Prostate gland (tissue), 2 donors: ENCODE measurements around the gene MYO1G. TPM values are rescaled to one million over a fixed set of nuclear protein-coding genes. Genes with fewer than 3 reads are reported as not detected.

Source experiments
- DNase-seq: peaks from one replicate; pipeline ENCODE4 v3.0.0-alpha.2; 2019; ENCODE audit warnings: low spot score
- H3K27ac ChIP-seq, 2 donors: fragments of 200-600 bp; sonication (generic); 2 replicates each; pipeline ENCODE4 v1.5.1; 2017 to 2019
- H3K27me3 ChIP-seq: fragments of 200-600 bp; sonication (generic); replicated peaks from 2 replicates; pipeline ENCODE4 v1.5.1; 2019; ENCODE audit not compliant: insufficient read depth
- H3K36me3 ChIP-seq, 2 donors: fragments of 200-600 bp; sonication (generic); 1 replicate in 1 of 2; 2 replicates in 1 of 2; pipeline versions ENCODE4 v1.5.1 to v1.8.1; 2017 to 2019
- H3K4me1 ChIP-seq: fragments of 200-600 bp; sonication (generic); replicated peaks from 2 replicates; pipeline ENCODE4 v1.5.1; 2019
- H3K4me3 ChIP-seq, 2 donors: fragments of 200-600 bp; sonication (generic); 2 replicates each; pipeline ENCODE4 v1.5.1; 2017 to 2019
- H3K9me3 ChIP-seq: fragments of 200-600 bp; sonication (generic); 2 replicates; pipeline ENCODE4 v1.5.1; 2017
- POLR2A ChIP-seq: fragments of 450-650 bp; IDR thresholded peaks from one replicate; pipeline ENCODE4 v1.6.1; 2016; ENCODE audit warnings: antibody characterized with exemption, mild to moderate bottlenecking
- POLR2AphosphoS5 ChIP-seq: sonication (generic); formaldehyde crosslinking; IDR thresholded peaks from one replicate; pipeline ENCODE4 v1.6.1; 2017; ENCODE audit warnings: antibody characterized with exemption
- WGBS: methylation state at CpG from one replicate; pipeline ENCODE4 v1.1.5; 2018; 5-methylcytosine and 5-hydroxymethylcytosine counted together
- intact Hi-C: fragments of 100-400 bp; cut with DNase I; formaldehyde crosslinking; loops from one replicate; pipeline ENCODE4 v1.14.2; 2022
- total RNA-seq, 2 donors: library from RNA; depleted of rRNA; stranded (reverse); fragments of >200 nt; gene quantifications; one replicate each; pipeline ENCODE4 v1.1.0, GENCODE V29; 2016
- TF ChIP-seq, protein P1 (sequence below), 4 experiments: fragments of 200-600 bp in 2 of 4; fragments of 450-650 bp in 2 of 4; sonication (generic) in 2 of 4; IDR thresholded peaks; 1 replicate in 3 of 4; 2 replicates in 1 of 4; pipeline ENCODE4 v1.5.1; 2016 to 2019; ENCODE audit warnings: antibody characterized with exemption in 4 of 4, mild to moderate bottlenecking in 2 of 4, moderate library complexity in 2 of 4

The MYO1G gene
- total RNA-seq = 1 to 10 TPM; 1.9 to 2.7 TPM

DNA sequence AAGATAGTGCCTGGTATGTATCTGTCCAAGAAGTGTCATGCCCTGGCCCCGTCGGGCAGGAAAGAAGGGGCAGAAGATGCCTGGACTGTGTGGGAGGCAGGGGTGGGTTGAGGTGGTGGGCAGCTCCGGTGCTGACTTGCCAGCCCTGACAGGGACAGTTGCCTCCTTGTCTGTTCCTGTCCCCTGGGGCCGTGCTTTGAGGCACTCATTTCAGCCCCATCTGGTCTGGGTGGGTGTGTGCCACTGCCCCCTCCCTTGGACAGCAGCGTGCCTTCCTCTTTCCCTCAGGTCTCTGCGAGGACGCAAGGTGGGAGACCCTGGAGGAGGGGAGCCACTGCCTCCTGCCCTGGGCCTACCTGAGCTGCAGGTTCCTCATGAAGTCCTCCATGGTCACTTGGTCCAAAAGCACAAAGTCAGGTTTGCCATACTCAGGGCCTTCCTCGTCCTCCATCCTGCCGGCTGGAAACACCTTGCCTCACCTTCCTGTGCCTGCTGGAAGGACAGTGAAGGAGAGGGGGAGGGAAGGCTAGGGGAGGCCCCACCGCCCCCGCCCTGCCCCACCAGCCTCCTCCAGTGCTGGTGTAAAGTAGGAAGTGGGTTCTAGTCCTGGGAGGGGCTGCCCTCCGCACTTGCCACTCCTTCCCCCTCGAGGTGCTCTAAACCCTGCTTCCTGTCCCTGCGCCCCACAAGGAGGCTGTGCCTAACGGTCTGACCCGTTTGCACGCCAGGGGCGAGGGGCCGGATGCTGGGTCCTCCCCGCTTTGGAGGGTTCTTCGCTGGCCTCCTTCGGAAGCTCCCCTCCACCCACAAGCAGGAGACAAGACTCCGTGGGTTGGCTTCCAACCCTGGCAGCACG is at the start of gene MYO1G:
Gene MYO1G (minus strand): TSS at position 505 of the 856 bp plus-strand sequence. CDS start 54 bp downstream, at position 451.
- Histone ChIP-seq H3K4me3 (no peak within 1 kb of the TSS), H3K9me3 (no peaks in the 10 kb centered on the region), H3K36me3 (peaks cover 5 to 9% of the 10 kb centered on the region in 2 donors), H3K27me3 (no peaks in the 10 kb centered on the region), H3K27ac (no peak within 1 kb of the TSS), H3K4me1 (no peaks in the 10 kb centered on the region)
- 82% methylated on average over 24 of the region's 24 CpGs for WGBS
- no peak for TF ChIP-seq POLR2AphosphoS5
- TF ChIP-seq, protein P1, sequence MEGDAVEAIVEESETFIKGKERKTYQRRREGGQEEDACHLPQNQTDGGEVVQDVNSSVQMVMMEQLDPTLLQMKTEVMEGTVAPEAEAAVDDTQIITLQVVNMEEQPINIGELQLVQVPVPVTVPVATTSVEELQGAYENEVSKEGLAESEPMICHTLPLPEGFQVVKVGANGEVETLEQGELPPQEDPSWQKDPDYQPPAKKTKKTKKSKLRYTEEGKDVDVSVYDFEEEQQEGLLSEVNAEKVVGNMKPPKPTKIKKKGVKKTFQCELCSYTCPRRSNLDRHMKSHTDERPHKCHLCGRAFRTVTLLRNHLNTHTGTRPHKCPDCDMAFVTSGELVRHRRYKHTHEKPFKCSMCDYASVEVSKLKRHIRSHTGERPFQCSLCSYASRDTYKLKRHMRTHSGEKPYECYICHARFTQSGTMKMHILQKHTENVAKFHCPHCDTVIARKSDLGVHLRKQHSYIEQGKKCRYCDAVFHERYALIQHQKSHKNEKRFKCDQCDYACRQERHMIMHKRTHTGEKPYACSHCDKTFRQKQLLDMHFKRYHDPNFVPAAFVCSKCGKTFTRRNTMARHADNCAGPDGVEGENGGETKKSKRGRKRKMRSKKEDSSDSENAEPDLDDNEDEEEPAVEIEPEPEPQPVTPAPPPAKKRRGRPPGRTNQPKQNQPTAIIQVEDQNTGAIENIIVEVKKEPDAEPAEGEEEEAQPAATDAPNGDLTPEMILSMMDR (IDR thresholded peaks at IDR 0.05) = no peak
- TF ChIP-seq POLR2A = no peak
- DNase-seq = no peak
- intact Hi-C loops = no loop called here

DNA sequence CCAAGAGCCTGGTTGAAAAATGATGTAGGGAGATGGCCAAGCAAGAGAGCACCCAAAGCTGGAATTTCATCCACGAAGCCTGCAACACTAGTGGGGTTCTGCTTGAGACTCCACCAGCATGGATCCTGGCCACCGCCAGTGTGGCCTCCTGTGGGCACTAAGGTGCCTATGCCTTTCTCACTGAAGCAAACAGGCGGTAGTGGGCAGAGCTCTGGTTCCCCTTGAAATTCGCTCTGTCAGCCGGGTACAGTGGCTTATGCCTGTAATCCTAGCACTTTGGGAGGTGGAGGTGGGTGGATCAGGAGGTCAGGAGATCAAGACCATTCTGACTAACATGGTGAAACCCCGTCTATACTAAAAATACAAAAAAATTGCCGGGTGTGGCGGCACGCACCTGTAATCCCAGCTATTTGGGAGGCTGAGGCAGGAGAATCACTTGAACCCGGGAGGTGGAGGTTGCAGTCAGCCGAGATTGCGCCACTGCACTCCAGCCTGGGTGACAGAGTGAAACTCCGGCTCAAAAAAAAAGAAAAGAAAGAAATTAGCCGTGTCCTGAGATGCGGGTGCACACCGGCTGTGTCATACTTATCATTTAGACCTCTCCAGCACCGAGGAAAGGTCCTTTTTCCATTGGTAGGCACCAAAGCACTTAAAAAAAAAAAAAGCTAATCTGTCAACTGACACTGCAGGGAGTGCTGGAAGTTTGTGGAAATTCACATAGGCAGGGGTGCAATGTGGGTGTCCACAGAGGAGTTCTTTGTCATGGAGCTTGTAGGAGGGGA is 49.5 kb upstream of the MYO1G start:
- Histone ChIP-seq H3K9me3 (no peaks in the 10 kb centered on the region), H3K27me3 (no peaks in the 10 kb centered on the region), H3K27ac (no peak overlapping the region), H3K36me3 (no peaks in the 10 kb centered on the region), H3K4me3 (peak overlapping the region in 1 of 2 donors; percentile 7), H3K4me1 (no peaks in the 10 kb centered on the region)
- WGBS = 91% methylated on average over 17 of the region's 17 CpGs
- no peak for DNase-seq
- TF ChIP-seq POLR2AphosphoS5 = no peak
- TF ChIP-seq, protein P1 (IDR thresholded peaks at IDR 0.05) = no peak
- TF ChIP-seq POLR2A = no peak
- intact Hi-C loops = no loop called here

DNA sequence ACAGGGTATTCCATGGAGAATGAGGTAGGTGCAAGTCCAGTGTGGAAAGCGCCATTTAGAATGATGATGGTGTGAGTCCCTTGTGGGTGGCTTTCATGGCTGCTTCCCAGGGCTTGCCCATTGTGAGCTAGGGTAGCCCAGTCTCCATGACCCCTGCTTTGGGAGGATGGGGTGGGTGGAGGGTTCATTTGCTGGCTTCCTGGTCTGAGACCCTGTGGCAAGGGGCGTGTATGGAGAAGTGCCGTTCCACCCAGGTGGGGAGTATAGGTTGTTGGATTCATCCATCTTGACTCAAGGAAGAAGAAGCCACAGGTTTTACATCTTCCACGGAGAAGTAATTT is 48.9 kb upstream of the MYO1G start:
- TF ChIP-seq, protein P1 (IDR thresholded peaks at IDR 0.05) = no peak
- TF ChIP-seq POLR2AphosphoS5 (no peak), POLR2A (no peak)
- Histone ChIP-seq H3K27ac (no peak overlapping the region), H3K27me3 (no peaks in the 10 kb centered on the region), H3K36me3 (no peaks in the 10 kb centered on the region), H3K4me3 (peak overlapping the region; percentile 6 to 7), H3K9me3 (no peaks in the 10 kb centered on the region), H3K4me1 (no peaks in the 10 kb centered on the region)
- intact Hi-C loops = no loop called here
- 83% methylated on average over 4 of the region's 4 CpGs for WGBS
- DNase-seq = no peak

DNA sequence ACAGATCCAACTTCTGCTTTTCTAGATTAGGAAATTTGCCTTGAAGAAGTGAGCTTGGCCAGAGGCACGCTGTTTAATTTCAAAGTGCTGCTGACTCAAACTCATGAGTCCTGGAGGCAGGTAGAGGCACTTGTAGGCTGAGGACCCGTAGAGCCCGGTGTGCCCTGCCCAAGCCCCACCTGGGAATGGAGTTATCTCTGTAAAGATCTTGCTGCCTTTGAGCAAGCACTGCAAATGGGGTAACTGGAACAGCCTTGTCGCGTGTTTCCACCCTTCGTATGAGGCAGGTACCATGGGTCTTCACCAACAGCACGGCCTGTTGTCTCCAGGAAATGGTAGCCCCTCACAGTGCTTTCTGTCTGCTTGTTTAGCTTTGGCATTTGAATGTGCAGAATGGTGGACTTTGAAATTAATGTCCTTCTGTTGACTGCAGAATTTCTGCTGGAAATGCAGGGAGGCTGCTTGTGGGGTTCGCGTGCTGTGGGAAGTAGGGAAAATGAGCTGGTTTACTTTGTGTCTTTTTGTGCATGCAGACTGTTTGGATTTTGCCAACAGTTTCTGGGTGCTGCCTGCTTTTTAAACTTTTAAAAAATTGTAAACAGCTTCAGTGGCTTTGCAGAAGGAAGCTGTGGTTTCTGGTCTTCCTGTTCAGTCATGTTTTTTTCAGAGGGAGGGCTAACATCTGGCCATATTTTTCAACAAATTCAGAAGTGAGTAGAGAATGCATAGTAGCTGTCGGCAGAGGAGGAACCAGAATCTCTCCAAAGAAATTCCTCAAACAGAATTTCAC is 48.4 kb upstream of the MYO1G start:
- TF ChIP-seq POLR2AphosphoS5 (no peak), POLR2A (no peak)
- TF ChIP-seq, protein P1 (IDR thresholded peaks at IDR 0.05) = no peak
- intact Hi-C loops = no loop called here

More for the DNA sequence above, 48.4 kb upstream of the MYO1G start:
- DNase-seq = no peak
- Histone ChIP-seq H3K36me3 (no peaks in the 10 kb centered on the region), H3K4me3 (peak overlapping the region; percentile 6 to 7), H3K9me3 (no peaks in the 10 kb centered on the region), H3K27me3 (no peaks in the 10 kb centered on the region), H3K4me1 (no peaks in the 10 kb centered on the region), H3K27ac (no peak overlapping the region)
- WGBS = 63% methylated on average over 10 of the region's 10 CpGs
